ENCODE measurements around the gene NBPF1. TPM values are rescaled to one million over a fixed set of nuclear protein-coding genes. Genes with fewer than 3 reads are reported as not detected.
"Not testable (repeated sequence)": the region's sequence is repeated elsewhere in the genome, so short reads cannot be mapped to it uniquely, and the experiment has no call there.

The NBPF1 gene
- polyA plus RNA-seq, 4 donors, result 65.5 to 191 (median 81.0) TPM

- not testable (repeated sequence) for DNase-seq (ENCODE audit: low read depth in 4 of 4, low spot score in 2 of 4)
These were observed 92.7 kb downstream of the NBPF1 start for GRCh38 chr1:16520435-16521287.

GRCh38 chr1:16519255-16519951, 94.0 kb downstream of the NBPF1 start:
- not testable (repeated sequence) for DNase-seq (ENCODE audit: low read depth in 4 of 4, low spot score in 2 of 4)

- DNase-seq (ENCODE audit: low read depth in 4 of 4, low spot score in 2 of 4), result not testable (repeated sequence)
These were observed 94.5 kb downstream of the NBPF1 start for GRCh38 chr1:16518913-16519254.

- not testable (repeated sequence) for DNase-seq (ENCODE audit: low read depth in 4 of 4, low spot score in 2 of 4)
These were observed 96.5 kb downstream of the NBPF1 start for GRCh38 chr1:16516694-16517410.

- DNase-seq (ENCODE audit: low read depth in 4 of 4, low spot score in 2 of 4), result peak in 3 of 4 donors; percentile 35 to 85 (median 58)
These were observed 99.0 kb downstream of the NBPF1 start, which contains the start of gene RNU1-1 for GRCh38 chr1:16514107-16515055. Gene RNU1-1 (minus strand): TSS chr1:16514285.

- peak; percentile 62 to 84 (median 72) for DNase-seq (ENCODE audit: low read depth in 4 of 4, low spot score in 2 of 4)
These were observed 99.8 kb downstream of the NBPF1 start for GRCh38 chr1:16513412-16514106.

- not testable (repeated sequence) for DNase-seq (ENCODE audit: low read depth in 4 of 4, low spot score in 2 of 4)
These were observed 100.5 kb downstream of the NBPF1 start for GRCh38 chr1:16512624-16513411.

Other genes with a start within 250 kb of the NBPF1 start
- gene SZRD1, start 246.3 kb downstream of the NBPF1 start, polyA plus RNA-seq (ENCODE audit: insufficient read length in 4 of 4), result 100 to 1,000 TPM in 3 of 4 donors, 10 to 100 TPM in 1; 93.7 to 133 (median 110) TPM
- under 1 TPM in 2 of 4 donors, not detected in 2; 0.21 to 0.25 TPM for gene SPATA21, start 176.1 kb downstream of the NBPF1 start, polyA plus RNA-seq (ENCODE audit: insufficient read length in 4 of 4)
- gene NECAP2, start 172.8 kb downstream of the NBPF1 start, polyA plus RNA-seq (ENCODE audit: insufficient read length in 4 of 4), result 10 to 100 TPM; 66.7 to 69.8 (median 68.1) TPM
- 1 to 10 TPM in 1 of 4 donors, not detected in 3; 2.1 TPM for gene RNU1-1, start 99.3 kb downstream of the NBPF1 start, polyA plus RNA-seq (ENCODE audit: insufficient read length in 4 of 4)
- gene RNU1-3, start 53.4 kb upstream of the NBPF1 start, polyA plus RNA-seq (ENCODE audit: insufficient read length in 4 of 4), result 1 to 10 TPM in 1 of 4 donors, not detected in 3; 2.1 TPM
- 1 to 10 TPM in 1 of 4 donors, not detected in 3; 2.1 TPM for gene RNU1-4, start 127.0 kb upstream of the NBPF1 start, polyA plus RNA-seq (ENCODE audit: insufficient read length in 4 of 4)

Data from left renal cortex interstitium (tissue), 4 donors.